Erythroblast (primary cell): Measurements from ENCODE around the gene NTM.

Source experiments
- DNase-seq, 2 experiments: peaks; one replicate each; lab custom pipeline; 2025; lab: John Stamatoyannopoulos, UW
- GATA1 ChIP-seq: IDR thresholded peaks from 2 replicates; pipeline ENCODE4 v1.6.1; 2011; ENCODE audit warnings: low read depth, mild to moderate bottlenecking, control low read depth, low read length, moderate library complexity
- POLR2A ChIP-seq: IDR thresholded peaks from 2 replicates; pipeline ENCODE4 v1.6.1; 2011; ENCODE audit warnings: mild to moderate bottlenecking, low read length

Gene NTM

GRCh38 chr11:132196928-132197327 is 826.5 kb downstream of the NTM start:
- TF ChIP-seq GATA1 (no peak), POLR2A (no peak)
- no peak for DNase-seq

DNA sequence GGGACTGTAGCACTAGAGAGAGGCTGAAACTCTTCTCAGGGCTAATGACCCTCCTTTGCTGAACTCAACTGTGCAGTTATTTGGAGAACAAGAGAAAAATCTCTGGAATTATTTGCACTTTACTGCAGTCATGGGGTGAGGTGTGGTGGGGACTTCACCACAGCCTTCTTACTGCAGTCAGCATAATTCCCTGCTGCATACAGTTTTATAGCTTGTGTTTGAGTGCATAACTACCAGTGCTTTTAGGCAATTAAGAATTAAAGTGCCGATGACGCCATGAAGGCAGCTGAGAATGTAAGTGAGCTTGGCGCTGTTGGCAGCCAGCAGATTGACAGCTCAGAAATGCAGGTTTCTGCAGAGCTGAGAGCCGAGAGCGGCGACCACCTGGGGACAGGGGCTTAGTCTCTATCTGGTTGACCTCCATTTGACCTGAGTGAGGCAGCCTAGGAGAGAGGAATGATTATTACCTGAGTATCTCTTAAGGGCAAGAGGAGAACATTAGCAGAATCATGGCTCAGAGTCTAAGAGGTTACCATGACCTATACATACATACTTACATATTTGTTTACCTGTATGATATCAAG is 830.0 kb downstream of the NTM start:
- TF ChIP-seq POLR2A, result no peak
- no peak for TF ChIP-seq GATA1
- no peak for DNase-seq

GRCh38 chr11:132202621-132203020 is 832.2 kb downstream of the NTM start:
- TF ChIP-seq POLR2A, result no peak
- no peak for TF ChIP-seq GATA1
- no peak for DNase-seq

- no peak for TF ChIP-seq GATA1
- TF ChIP-seq POLR2A, result no peak
Measured at GRCh38 chr11:132205006-132205405, 834.6 kb downstream of the NTM start.

GRCh38 chr11:132205496-132205895 is 835.1 kb downstream of the NTM start:
- no peak for TF ChIP-seq POLR2A
- no peak for DNase-seq

More at GRCh38 chr11:132205006-132205405, 834.6 kb downstream of the NTM start:
- no peak for DNase-seq

DNA sequence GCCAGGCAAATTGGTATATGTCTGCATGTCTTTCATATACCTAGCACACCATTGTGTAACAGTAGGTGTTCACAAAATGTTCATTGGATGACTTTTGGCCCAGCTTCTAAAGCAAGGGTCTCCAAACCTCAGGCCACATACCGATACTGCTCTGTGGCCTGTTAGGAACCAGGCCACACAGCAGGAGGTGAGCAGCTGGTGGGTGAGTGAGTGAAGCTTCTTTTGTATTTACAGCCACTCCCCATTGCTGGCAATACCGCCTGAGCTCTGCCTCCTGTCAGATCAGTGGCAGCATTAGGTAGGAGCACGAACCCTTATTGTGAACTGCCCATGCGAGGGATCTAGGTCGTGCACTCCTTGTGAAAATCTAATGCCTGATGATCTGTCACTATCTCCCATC is 836.6 kb downstream of the NTM start:
- no peak for TF ChIP-seq POLR2A
- TF ChIP-seq GATA1, result no peak

GRCh38 chr11:132208477-132209055 is 838.2 kb downstream of the NTM start:
- no peak for DNase-seq
- TF ChIP-seq POLR2A, result no peak

More for the DNA sequence above, 836.6 kb downstream of the NTM start:
- no peak for DNase-seq

- DNase-seq, result no peak
- no peak for TF ChIP-seq GATA1
- TF ChIP-seq POLR2A, result no peak
Measured at GRCh38 chr11:132211479-132211878, 841.1 kb downstream of the NTM start.

DNA sequence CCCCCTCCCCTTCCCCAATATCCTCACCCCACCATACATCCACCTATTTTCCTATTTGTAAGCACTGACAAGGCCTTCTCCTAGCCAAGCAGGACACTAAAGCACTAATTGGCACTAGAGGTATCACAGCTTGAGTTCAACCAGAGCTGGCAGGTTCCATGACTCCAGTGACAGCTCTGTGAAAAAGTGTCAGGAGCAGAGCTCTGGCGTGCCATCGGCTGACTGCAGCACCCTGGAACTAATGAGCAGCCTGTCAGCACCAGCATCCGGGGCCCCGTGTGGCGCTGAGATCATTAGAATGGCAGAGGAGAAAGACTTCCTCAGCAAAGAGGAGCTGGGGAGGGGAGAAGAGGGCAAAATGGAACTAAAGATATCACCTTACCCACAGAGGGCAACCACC is 847.4 kb downstream of the NTM start:
- DNase-seq, result no peak
- no peak for TF ChIP-seq GATA1
- TF ChIP-seq POLR2A, result no peak

GRCh38 chr11:132220474-132220873 is 850.1 kb downstream of the NTM start:
- TF ChIP-seq GATA1, result no peak
- no peak for TF ChIP-seq POLR2A
- DNase-seq, result no peak

DNA sequence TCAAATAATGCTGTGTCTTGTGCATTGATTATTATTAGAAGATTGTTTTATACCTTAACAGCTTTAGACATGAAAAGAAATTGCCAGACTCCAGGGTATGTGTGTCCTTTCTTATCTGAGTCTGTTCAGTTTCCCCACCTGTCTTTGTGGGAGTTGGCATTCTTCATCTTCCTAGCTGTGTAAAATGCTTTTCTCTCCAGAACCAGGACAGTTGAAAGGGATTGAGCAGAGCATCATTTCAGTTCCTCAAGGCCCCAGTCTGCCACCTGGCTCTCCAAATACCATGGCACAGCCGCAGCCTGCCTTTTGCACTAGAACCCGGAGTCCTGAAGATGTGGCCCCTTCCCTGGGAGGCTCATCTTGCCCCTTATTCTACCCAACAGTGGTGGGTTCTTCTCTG is 851.9 kb downstream of the NTM start:
- no peak for TF ChIP-seq GATA1
- TF ChIP-seq POLR2A, result no peak
- no peak for DNase-seq

GRCh38 chr11:132226522-132226921 is 856.1 kb downstream of the NTM start:
- no peak for DNase-seq
- TF ChIP-seq GATA1 (no peak), POLR2A (no peak)

DNA sequence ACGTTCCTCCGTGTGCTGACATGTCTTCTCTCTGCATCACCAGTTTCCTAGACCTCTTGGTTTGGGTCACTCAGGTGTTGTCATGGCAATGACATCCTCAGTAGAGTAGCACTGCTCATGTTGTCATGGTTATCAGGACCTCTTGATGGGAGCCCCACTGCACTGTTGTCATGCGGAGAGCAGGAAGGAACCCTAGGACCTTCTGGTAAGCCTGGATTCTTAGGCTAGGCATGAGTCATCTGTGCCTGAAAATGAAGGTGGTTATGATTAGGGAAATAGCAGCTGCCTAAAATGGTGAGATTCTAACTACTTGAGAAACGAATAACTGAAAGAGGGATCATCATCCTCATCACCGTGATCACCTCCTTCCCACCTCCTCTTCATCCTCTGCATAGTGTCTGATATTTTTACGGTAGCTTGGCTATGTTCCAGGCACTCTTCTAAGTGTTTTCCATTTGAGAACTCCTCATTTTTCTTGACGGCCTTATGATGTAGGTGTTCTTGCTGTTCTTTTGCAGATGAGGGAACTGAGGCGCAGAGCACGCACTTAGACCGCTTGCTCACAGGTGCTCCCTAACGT is 858.4 kb downstream of the NTM start:
- DNase-seq, result no peak
- TF ChIP-seq POLR2A (no peak), GATA1 (no peak)

GRCh38 chr11:132231656-132232347 is 861.4 kb downstream of the NTM start:
- DNase-seq, result no peak
- no peak for TF ChIP-seq GATA1
- TF ChIP-seq POLR2A, result no peak

GRCh38 chr11:132234878-132235277 is 864.5 kb downstream of the NTM start:
- TF ChIP-seq POLR2A, result no peak
- no peak for DNase-seq
